Erythroblast (primary cell): ENCODE measurements around the gene C9orf85.

ENCODE experiments used
- GATA1 ChIP-seq: IDR thresholded peaks from 2 replicates; pipeline ENCODE4 v1.6.1; 2011; ENCODE audit warnings: low read depth, mild to moderate bottlenecking, control low read depth, low read length, moderate library complexity
- POLR2A ChIP-seq: IDR thresholded peaks from 2 replicates; pipeline ENCODE4 v1.6.1; 2011; ENCODE audit warnings: mild to moderate bottlenecking, low read length

DNA sequence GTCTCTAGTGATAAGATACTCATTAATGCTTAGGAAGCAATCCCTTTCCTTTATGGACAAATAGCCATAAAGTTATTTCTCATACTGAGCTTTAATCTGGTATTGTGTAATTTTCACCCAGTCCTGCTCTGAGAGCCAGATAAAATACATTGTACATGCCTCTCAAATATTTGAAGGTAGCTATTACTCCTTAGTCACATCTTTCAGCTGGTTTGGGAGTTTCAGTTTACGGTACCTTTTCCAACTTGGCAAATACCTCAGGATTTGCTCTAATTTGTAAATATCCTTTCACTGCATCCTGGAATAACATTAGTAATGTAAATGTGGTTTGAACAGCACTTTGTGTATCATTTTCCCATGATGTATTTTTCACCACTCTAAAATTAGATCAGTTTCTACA, 47.8 kb upstream of the C9orf85 start:
- TF ChIP-seq POLR2A = no peak
- no peak for TF ChIP-seq GATA1
